Measurements from ENCODE around the gene SPEF1. TPM values are rescaled to one million over a fixed set of nuclear protein-coding genes. Genes with fewer than 3 reads are reported as not detected.

SPEF1 gene
- polyA plus RNA-seq, 12 donors = 0.09 to 0.11 (median 0.11) TPM; not detected in 9

DNA sequence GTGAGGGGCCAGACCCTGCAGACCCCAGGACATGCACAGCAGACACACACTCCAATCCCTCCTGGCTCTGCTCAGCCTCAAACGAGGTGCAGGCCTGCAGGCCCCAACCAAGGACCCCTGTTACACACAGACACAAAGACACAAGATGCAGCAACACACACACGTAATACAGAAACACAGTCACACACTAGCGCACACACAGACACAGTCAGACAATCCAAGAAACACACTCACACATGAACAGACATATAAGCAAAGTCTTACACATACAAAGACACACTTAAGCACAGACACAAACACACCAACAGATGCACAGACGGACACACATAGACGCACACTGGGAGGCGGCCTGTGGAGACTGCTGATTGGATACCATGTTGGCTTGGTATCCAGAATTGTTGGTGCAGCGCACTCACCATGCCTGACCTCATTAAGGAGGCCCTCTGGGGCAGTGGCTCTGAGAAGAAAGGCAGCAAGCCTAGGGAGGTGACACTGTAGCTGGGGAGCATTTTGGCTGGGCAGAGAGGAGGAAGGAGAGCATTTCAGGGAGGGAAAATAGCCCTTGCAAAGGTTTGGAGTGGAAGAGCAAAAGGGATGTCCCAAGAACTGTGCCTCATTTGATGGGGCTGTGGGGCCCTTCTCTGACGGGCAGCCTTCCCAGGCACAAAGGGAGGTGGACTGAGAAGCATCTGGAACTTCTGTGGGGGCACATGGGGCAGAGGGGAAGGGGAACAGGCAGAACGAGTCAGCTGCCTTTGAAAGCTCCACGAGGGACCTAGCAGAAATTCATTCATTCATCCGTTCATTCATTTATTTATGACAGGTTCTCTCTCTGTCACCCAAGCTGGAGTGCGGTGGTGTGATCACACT is 50.2 kb downstream of the SPEF1 start:
- DNase-seq = no peak

- DNase-seq = no peak
Observed at GRCh38 chr20:3729811-3730540, 51.3 kb downstream of the SPEF1 start.

- DNase-seq = no peak
Observed at GRCh38 chr20:3729378-3729777, 51.9 kb downstream of the SPEF1 start.

DNA sequence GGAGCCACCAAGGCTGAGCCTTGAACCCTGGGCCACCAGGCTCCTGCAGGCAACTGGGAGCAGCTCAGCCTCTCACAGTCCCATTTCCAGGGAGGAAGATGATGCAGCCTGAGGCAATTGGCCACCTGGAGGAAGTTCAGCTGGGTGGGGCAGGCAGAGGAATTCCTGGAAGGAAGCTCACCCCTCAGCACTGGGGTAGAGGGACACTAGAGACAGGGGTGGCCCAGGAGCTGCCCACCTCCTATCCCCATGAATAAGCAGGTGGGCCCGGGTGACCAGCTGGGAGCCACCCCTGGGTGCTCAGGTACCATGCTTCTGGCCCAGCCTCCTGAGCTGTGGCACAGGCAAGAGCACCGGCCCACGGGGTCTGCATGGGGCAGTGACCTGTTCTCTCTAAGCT is 52.4 kb downstream of the SPEF1 start:
- no peak for DNase-seq

DNA sequence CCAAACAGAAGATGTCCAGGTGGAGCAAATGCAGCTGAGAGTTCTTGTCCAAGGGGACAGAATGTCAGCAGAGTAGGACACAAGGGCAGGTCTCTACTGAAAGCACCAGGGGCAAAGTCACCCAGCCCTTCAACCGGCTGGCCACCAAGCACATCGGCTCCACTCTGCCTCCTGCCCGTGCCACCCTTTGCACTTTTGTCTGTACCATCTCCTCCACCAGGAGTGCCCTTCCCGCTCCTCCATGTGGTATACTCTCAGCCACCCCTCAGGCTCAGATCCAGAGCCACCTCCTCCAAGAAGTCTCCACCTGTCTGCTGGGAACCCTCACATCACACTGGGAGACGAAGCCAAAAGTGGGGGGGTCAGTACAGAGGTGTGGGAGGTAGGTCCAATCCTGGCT is 52.9 kb downstream of the SPEF1 start:
- no peak for DNase-seq

Other genes with a start within 250 kb of the SPEF1 start
- gene GFRA4, start 118.0 kb downstream of the SPEF1 start, polyA plus RNA-seq (ENCODE audit: insufficient read length in 12 of 12) = not detected
- 10 to 100 TPM in 11 of 12 donors, not detected in 1; 34.7 to 99.4 (median 59.6) TPM for gene ADAM33, start 99.4 kb downstream of the SPEF1 start, polyA plus RNA-seq (ENCODE audit: insufficient read length in 12 of 12)
- gene SIGLEC1, start 68.8 kb downstream of the SPEF1 start, polyA plus RNA-seq (ENCODE audit: insufficient read length in 12 of 12) = 1 to 10 TPM in 11 of 12 donors, not detected in 1; 2.9 to 5.6 (median 4.0) TPM
- 10 to 100 TPM in 11 of 12 donors, not detected in 1; 16.1 to 32.6 (median 21.5) TPM for gene HSPA12B, start 48.8 kb downstream of the SPEF1 start, polyA plus RNA-seq (ENCODE audit: insufficient read length in 12 of 12)
- 10 to 100 TPM in 11 of 12 donors, not detected in 1; 10.7 to 23.2 (median 18.9) TPM for gene ADISSP, start 13.7 kb downstream of the SPEF1 start, polyA plus RNA-seq (ENCODE audit: insufficient read length in 12 of 12)
- 10 to 100 TPM in 11 of 12 donors, not detected in 1; 29.6 to 59.9 (median 39.1) TPM for gene CENPB, start 5.3 kb upstream of the SPEF1 start, polyA plus RNA-seq (ENCODE audit: insufficient read length in 12 of 12)
- 100 to 1,000 TPM in 1 of 12 donors, 10 to 100 TPM in 10, not detected in 1; 46.2 to 105 (median 85.4) TPM for gene CDC25B, start 14.9 kb upstream of the SPEF1 start, polyA plus RNA-seq (ENCODE audit: insufficient read length in 12 of 12)
- gene AP5S1, start 39.1 kb upstream of the SPEF1 start, polyA plus RNA-seq (ENCODE audit: insufficient read length in 12 of 12) = 10 to 100 TPM in 2 of 12 donors, 1 to 10 TPM in 9, not detected in 1; 6.7 to 16.2 (median 8.4) TPM
- 10 to 100 TPM; 19.5 to 82.5 (median 23.5) TPM for gene MAVS, start 65.4 kb upstream of the SPEF1 start, polyA plus RNA-seq (ENCODE audit: insufficient read length in 12 of 12)
- 10 to 100 TPM in 10 of 12 donors, 1 to 10 TPM in 1, not detected in 1; 9.5 to 33.9 (median 29.2) TPM for gene PANK2, start 107.9 kb upstream of the SPEF1 start, polyA plus RNA-seq (ENCODE audit: insufficient read length in 12 of 12)
- gene RNF24, start 234.1 kb upstream of the SPEF1 start, polyA plus RNA-seq (ENCODE audit: insufficient read length in 12 of 12) = 100 to 1,000 TPM in 1 of 12 donors, 10 to 100 TPM in 11; 21.2 to 160 (median 25.2) TPM

Measured in muscle of arm (tissue), 12 donors.